ENCODE results near the gene SPART. TPM values are rescaled to one million over a fixed set of nuclear protein-coding genes. Genes with fewer than 3 reads are reported as not detected.
"Not testable (repeated sequence)": the region's sequence is repeated elsewhere in the genome, so short reads cannot be mapped to it uniquely, and the experiment has no call there.

Gene SPART
- total RNA-seq, 5 donors from 2014 or later (not counting 1 experiment from before 2014, with no cell fraction given), result 20.2 to 33.3 (median 28.8) TPM

DNA sequence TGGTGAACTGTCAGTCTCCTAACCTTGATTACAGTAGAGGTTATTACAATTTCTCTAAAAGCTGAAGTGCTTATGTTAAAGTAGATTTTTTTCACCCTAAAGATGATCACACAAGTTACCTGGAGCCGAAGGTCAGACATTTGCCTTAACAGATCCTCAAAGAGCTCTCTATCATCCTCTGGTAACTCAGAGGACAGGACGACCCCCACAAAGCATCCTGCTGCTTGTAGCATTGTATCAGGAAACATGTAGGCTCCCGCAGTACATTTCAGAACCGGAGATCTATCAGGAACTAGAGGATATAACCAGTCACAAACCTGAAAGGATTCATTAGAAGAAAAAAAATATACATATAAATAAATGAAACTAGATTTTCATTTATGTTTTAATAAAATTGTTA, 14.9 kb downstream of the SPART start:
- peaks cover 41% of the 10 kb centered on the region for H3K36me3 Mint-ChIP-seq
- H3K4me3 Mint-ChIP-seq, result no peak overlapping the region

DNA sequence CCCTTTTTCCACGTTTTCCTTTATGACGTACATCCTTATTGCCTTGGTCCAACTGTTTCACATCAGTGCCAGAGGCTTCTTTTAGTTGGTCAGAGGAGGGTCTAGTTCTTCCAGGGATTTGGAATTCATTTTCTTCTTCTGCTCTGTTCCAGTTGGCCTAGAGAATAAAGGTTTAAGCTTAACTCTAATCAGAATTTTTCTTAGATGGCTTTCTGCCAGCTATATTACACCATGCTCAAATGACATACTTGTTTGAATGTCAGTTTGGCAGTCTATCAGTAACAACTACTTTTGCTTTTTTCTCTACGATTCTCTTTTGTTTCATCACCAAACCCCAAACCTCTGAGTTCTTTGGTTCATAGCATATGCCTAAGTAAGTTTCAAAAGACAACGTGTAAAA, 16.8 kb downstream of the SPART start:
- no peak overlapping the region for H3K27ac ChIP-seq (ENCODE audit: low read length)
- Mint-ChIP-seq H3K27me3 (no peaks in the 10 kb centered on the region), H3K9me3 (no peaks in the 10 kb centered on the region), H3K36me3 (peaks cover 49% of the 10 kb centered on the region), H3K4me3 (no peak overlapping the region), H3K27ac (no peak overlapping the region), H3K4me1 (peaks cover 11 to 16% (median 15%) of the 10 kb centered on the region in 3 donors)
- ATAC-seq (replicated peaks in 1 of 4) (no peak), DNase-seq (no peak)
- POLR2A ChIA-PET, result interaction anchor here in 1 of 2 donors (0.6 kb wide), 1 partner anchor 120 kb away, joined by 3 read pairs; no protein-coding TSS in a partner anchor
- CTCF ChIA-PET, result no interaction called here
- H3K36me3 ChIP-seq (ENCODE audit: control insufficient read depth in 2 of 2, extremely low read depth in 1 of 2, insufficient read depth in 1 of 2, low read length in 1 of 2), result peaks cover 0 to 13% of the 10 kb centered on the region in 2 donors
- H3K9me3 ChIP-seq, result no peaks in the 10 kb centered on the region
- H3K4me1 ChIP-seq (ENCODE audit: control insufficient read depth in 1 of 2, extremely low read depth in 1 of 2, insufficient read depth in 2 of 2, low read length in 2 of 2), result no peaks in the 10 kb centered on the region
- WGBS (ENCODE audit: insufficient coverage), result no CpG with 5 or more reads among the region's 4 CpGs
- H3K27me3 ChIP-seq (replicated peaks in 1 of 2; ENCODE audit: control insufficient read depth in 2 of 2, extremely low read depth in 1 of 2, insufficient read depth in 2 of 2, low read length in 1 of 2), result no peaks in the 10 kb centered on the region
- no peak overlapping the region for H3K4me3 ChIP-seq (ENCODE audit: control insufficient read depth in 1 of 2, extremely low read depth in 1 of 2, low read length in 1 of 2)

More for the DNA sequence above, 14.9 kb downstream of the SPART start:
- 100% methylated on average over 1 of the region's 4 CpGs for WGBS (ENCODE audit: insufficient coverage)
- Mint-ChIP-seq H3K27me3 (no peaks in the 10 kb centered on the region), H3K9me3 (no peaks in the 10 kb centered on the region), H3K4me1 (peaks cover 25 to 26% (median 25%) of the 10 kb centered on the region in 3 donors), H3K27ac (no peak overlapping the region)
- no peak for DNase-seq
- ATAC-seq (replicated peaks in 1 of 4), result no peak
- H3K27me3 ChIP-seq (replicated peaks in 1 of 2; ENCODE audit: control insufficient read depth in 2 of 2, extremely low read depth in 1 of 2, insufficient read depth in 2 of 2, low read length in 1 of 2), result no peaks in the 10 kb centered on the region
- no peaks in the 10 kb centered on the region for H3K9me3 ChIP-seq
- no peak overlapping the region for H3K27ac ChIP-seq (ENCODE audit: low read length)
- POLR2A ChIA-PET, result no interaction called here
- CTCF ChIA-PET, result interaction anchor here in 1 of 2 donors (0.7 to 1.0 kb wide), 2 partner anchors 15 to 24 kb away, joined by 3 read pairs; partner anchors contain the start of gene SPART
- H3K4me1 ChIP-seq (ENCODE audit: control insufficient read depth in 1 of 2, extremely low read depth in 1 of 2, insufficient read depth in 2 of 2, low read length in 2 of 2), result no peaks in the 10 kb centered on the region
- H3K4me3 ChIP-seq (ENCODE audit: control insufficient read depth in 1 of 2, extremely low read depth in 1 of 2, low read length in 1 of 2), result no peak overlapping the region
- H3K36me3 ChIP-seq (ENCODE audit: control insufficient read depth in 2 of 2, extremely low read depth in 1 of 2, insufficient read depth in 1 of 2, low read length in 1 of 2), result peaks cover 0 to 9% of the 10 kb centered on the region in 2 donors

DNA sequence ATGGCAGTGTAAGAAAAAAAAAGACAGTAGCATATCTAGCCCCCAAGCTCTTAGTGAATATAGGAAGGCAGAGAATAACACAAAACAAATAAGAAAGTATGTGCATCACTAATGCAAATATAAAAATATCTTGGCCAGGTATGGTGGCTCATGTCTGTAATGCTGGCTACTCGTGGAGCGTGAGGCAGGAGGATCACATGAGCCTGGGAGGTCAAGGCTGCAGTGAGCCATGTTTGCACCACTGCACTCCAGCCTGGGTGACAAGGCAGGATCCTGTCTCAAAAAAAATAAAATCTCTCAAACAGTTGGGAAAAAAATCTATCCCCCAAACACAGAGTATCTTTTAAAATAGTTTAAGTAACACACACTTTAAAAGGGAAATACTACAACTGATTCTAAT, 17.4 kb downstream of the SPART start:
- Histone ChIP-seq H3K4me3 (ENCODE audit: control insufficient read depth in 1 of 2, extremely low read depth in 1 of 2, low read length in 1 of 2) (no peak overlapping the region), H3K27me3 (replicated peaks in 1 of 2; ENCODE audit: control insufficient read depth in 2 of 2, extremely low read depth in 1 of 2, insufficient read depth in 2 of 2, low read length in 1 of 2) (no peaks in the 10 kb centered on the region), H3K36me3 (ENCODE audit: control insufficient read depth in 2 of 2, extremely low read depth in 1 of 2, insufficient read depth in 1 of 2, low read length in 1 of 2) (peaks cover 0 to 13% of the 10 kb centered on the region in 2 donors), H3K4me1 (ENCODE audit: control insufficient read depth in 1 of 2, extremely low read depth in 1 of 2, insufficient read depth in 2 of 2, low read length in 2 of 2) (no peaks in the 10 kb centered on the region), H3K27ac (ENCODE audit: low read length) (no peak overlapping the region), H3K9me3 (no peaks in the 10 kb centered on the region)
- Mint-ChIP-seq H3K4me3 (no peak overlapping the region), H3K9me3 (no peaks in the 10 kb centered on the region), H3K4me1 (peaks cover 5 to 11% (median 10%) of the 10 kb centered on the region in 3 donors), H3K27ac (no peak overlapping the region), H3K36me3 (peaks cover 48% of the 10 kb centered on the region), H3K27me3 (no peaks in the 10 kb centered on the region)
- WGBS (ENCODE audit: insufficient coverage), result no CpG with 5 or more reads among the region's 2 CpGs
- CTCF ChIA-PET, result no interaction called here
- POLR2A ChIA-PET, result no interaction called here
- no peak for DNase-seq
- no peak for ATAC-seq (replicated peaks in 1 of 4)

- peaks cover 0 to 18% of the 10 kb centered on the region in 2 donors for H3K36me3 ChIP-seq (ENCODE audit: control insufficient read depth in 2 of 2, extremely low read depth in 1 of 2, insufficient read depth in 1 of 2, low read length in 1 of 2)
- Mint-ChIP-seq H3K4me3 (no peak overlapping the region), H3K9me3 (no peaks in the 10 kb centered on the region)
These were observed 20.3 kb downstream of the SPART start for GRCh38 chr13:36325912-36326311.

DNA sequence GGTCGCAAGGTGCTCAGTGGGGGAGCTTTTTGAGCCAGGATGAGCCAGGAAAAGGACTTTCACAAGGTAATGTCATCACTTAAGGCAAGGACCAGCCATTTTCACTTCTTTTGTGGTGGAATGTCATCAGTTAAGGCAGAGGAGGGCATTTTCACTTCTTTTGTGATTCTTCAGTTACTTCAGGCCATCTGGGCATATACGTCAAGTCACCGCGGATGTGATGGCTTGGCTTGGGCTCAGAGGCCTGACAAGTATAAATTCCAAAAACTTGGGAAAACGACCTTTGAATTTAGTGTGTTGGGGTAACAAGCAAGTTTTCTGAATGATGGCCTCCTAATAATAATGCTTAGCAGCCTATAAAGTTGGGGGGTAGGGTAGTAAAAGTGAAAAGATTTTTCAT, 21.3 kb downstream of the SPART start:
- POLR2A ChIA-PET; H3K4me1 ChIP-seq (ENCODE audit: control insufficient read depth in 1 of 2, extremely low read depth in 1 of 2, insufficient read depth in 2 of 2, low read length in 2 of 2); H3K27me3 ChIP-seq (replicated peaks in 1 of 2; ENCODE audit: control insufficient read depth in 2 of 2, extremely low read depth in 1 of 2, insufficient read depth in 2 of 2, low read length in 1 of 2); H3K27ac Mint-ChIP-seq; ATAC-seq (replicated peaks in 1 of 4); H3K27me3 Mint-ChIP-seq; H3K27ac ChIP-seq (ENCODE audit: low read length); CTCF ChIA-PET; H3K4me1 Mint-ChIP-seq; H3K9me3 Mint-ChIP-seq; DNase-seq; H3K9me3 ChIP-seq; H3K4me3 Mint-ChIP-seq; H3K4me3 ChIP-seq (ENCODE audit: control insufficient read depth in 1 of 2, extremely low read depth in 1 of 2, low read length in 1 of 2): not testable (repeated sequence)
- WGBS (ENCODE audit: insufficient coverage), result 77% methylated on average over 3 of the region's 5 CpGs
- peaks cover 0 to 15% of the 10 kb centered on the region in 2 donors for H3K36me3 ChIP-seq (ENCODE audit: control insufficient read depth in 2 of 2, extremely low read depth in 1 of 2, insufficient read depth in 1 of 2, low read length in 1 of 2)
- peaks cover 48% of the 10 kb centered on the region for H3K36me3 Mint-ChIP-seq

More at GRCh38 chr13:36325912-36326311, 20.3 kb downstream of the SPART start:
- peaks cover 0 to 5% (median 2%) of the 10 kb centered on the region in 3 donors for H3K4me1 Mint-ChIP-seq
- POLR2A ChIA-PET, result no interaction called here
- no peak for ATAC-seq (replicated peaks in 1 of 4)
- Histone ChIP-seq H3K9me3 (no peaks in the 10 kb centered on the region), H3K27ac (ENCODE audit: low read length) (no peak overlapping the region), H3K4me1 (ENCODE audit: control insufficient read depth in 1 of 2, extremely low read depth in 1 of 2, insufficient read depth in 2 of 2, low read length in 2 of 2) (no peaks in the 10 kb centered on the region), H3K4me3 (ENCODE audit: control insufficient read depth in 1 of 2, extremely low read depth in 1 of 2, low read length in 1 of 2) (no peak overlapping the region), H3K27me3 (replicated peaks in 1 of 2; ENCODE audit: control insufficient read depth in 2 of 2, extremely low read depth in 1 of 2, insufficient read depth in 2 of 2, low read length in 1 of 2) (no peaks in the 10 kb centered on the region)
- H3K27me3 Mint-ChIP-seq, result no peaks in the 10 kb centered on the region
- no peak overlapping the region for H3K27ac Mint-ChIP-seq
- peaks cover 50% of the 10 kb centered on the region for H3K36me3 Mint-ChIP-seq
- no peak for DNase-seq
- CTCF ChIA-PET, result no interaction called here
- WGBS (ENCODE audit: insufficient coverage), result no CpG with 5 or more reads among the region's 1 CpG

DNA sequence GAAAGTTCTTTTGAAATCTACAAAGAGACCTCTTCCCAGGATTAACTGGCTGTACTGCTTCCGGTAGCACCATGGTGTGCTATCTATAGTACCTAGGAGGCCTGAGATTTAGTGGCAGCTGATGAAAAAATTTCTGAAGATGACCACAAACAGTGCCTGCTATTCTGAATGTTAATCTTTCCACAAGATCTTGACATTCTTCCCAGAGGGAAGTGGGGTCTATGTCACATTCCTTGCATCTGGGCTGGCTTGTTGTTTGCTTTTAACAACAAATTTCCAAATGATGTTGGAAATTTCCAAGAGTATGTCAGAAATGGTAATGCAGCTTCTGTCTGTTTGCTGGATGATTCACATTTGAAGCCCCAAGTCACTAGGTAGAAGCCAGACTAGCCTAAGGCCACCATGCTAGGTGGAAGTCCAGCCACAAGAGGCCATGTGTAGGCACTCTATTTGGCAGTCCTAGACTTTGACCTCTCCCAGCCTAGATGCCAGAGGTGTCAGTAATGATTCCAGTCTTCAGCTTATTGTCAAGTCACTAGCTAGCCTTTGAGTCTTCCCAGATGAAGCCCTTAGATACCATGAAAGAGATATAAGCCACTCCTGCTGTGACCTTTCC, 22.1 kb downstream of the SPART start:
- no peaks in the 10 kb centered on the region for H3K4me1 Mint-ChIP-seq
- peaks cover 0 to 15% of the 10 kb centered on the region in 2 donors for H3K36me3 ChIP-seq (ENCODE audit: control insufficient read depth in 2 of 2, extremely low read depth in 1 of 2, insufficient read depth in 1 of 2, low read length in 1 of 2)

More for the DNA sequence above, 22.1 kb downstream of the SPART start:
- ChIA-PET CTCF (interaction anchor here in 1 of 2 donors (0.6 kb wide), 1 partner anchor 32 kb away, joined by 3 read pairs; no protein-coding TSS in a partner anchor), POLR2A (no interaction called here)
- no peaks in the 10 kb centered on the region for H3K27me3 ChIP-seq (replicated peaks in 1 of 2; ENCODE audit: control insufficient read depth in 2 of 2, extremely low read depth in 1 of 2, insufficient read depth in 2 of 2, low read length in 1 of 2)
- DNase-seq, result no peak
- Mint-ChIP-seq H3K36me3 (peaks cover 50% of the 10 kb centered on the region), H3K9me3 (no peaks in the 10 kb centered on the region), H3K27me3 (no peaks in the 10 kb centered on the region), H3K27ac (no peak overlapping the region), H3K4me3 (no peak overlapping the region)
- WGBS (ENCODE audit: insufficient coverage), result no CpG with 5 or more reads among the region's 1 CpG
- H3K4me1 ChIP-seq (ENCODE audit: control insufficient read depth in 1 of 2, extremely low read depth in 1 of 2, insufficient read depth in 2 of 2, low read length in 2 of 2), result no peaks in the 10 kb centered on the region
- no peaks in the 10 kb centered on the region for H3K9me3 ChIP-seq
- ATAC-seq (replicated peaks in 1 of 4), result no peak
- no peak overlapping the region for H3K27ac ChIP-seq (ENCODE audit: low read length)
- no peak overlapping the region for H3K4me3 ChIP-seq (ENCODE audit: control insufficient read depth in 1 of 2, extremely low read depth in 1 of 2, low read length in 1 of 2)
